HG03442 (cell line): Measurements from ENCODE around the gene LASP1NB.
"Not testable (repeated sequence)": the region's sequence is repeated elsewhere in the genome, so short reads cannot be mapped to it uniquely, and the experiment has no call there.

Source experiments
- ATAC-seq: cut with Tn5 transposase; IDR thresholded peaks from one replicate; pipeline ENCODE4 v1.9.1; 2021; ENCODE audit warnings: mild to moderate bottlenecking, moderate library complexity; ENCODE audit not compliant: unreplicated experiment

Gene LASP1NB

DNA sequence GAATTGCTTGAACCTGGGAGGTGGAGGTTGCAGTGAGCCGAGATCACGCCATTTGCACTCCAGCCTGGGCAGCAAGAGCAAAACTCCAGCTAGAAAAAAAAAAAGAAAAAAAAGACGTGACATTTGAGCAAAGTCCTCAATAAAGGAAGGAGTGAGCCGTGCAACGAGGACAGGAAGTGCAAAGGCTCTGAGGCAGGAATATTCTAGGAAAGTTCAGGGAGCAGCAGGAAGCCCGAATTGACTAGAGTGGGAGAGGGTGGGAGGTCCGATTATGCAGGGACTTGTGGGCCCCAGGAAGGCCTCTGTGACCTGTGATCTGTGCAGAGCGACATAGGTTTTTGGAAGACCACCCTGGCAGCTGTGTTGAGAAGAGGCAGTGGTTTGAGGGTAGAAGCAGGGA lies 8.6 kb upstream of the LASP1NB start:
- ATAC-seq = no peak

- ATAC-seq = no peak
Observed at GRCh38 chr17:38917259-38917658, 8.2 kb upstream of the LASP1NB start.

DNA sequence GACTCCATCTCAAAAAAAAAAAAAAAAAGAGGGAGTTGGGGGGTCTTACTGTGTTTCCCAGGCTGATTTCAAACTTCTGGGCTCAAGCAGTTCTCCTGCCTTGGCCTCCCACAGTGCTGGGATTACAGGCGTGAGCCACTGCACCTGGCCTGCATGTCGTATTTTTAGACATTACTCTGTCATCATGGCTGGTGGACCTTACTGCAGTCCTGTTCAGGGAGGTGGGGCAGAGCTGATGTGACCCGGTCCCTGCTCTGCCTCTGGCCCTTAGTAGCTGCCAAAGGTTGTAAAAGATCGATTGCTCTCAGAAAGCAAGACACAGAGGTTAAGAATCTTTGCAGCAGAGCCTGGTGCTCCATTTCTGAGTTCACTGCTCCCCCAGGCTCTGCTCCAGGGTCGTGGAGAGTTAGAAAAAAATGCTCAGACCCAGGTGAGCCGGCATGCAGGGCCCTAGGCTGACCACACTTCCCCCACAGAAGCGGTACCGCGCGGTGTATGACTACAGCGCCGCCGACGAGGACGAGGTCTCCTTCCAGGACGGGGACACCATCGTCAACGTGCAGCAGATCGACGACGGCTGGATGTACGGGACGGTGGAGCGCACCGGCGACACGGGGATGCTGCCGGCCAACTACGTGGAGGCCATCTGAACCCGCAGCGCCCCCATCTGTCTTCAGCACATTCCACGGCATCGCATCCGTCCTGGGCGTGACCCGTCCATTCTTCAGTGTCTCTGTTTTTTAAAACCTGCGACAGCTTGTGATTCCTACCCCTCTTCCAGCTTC lies 7.1 kb upstream of the LASP1NB start:
- ATAC-seq = no peak

GRCh38 chr17:38918916-38919315 lies 6.5 kb upstream of the LASP1NB start:
- no peak for ATAC-seq

- no peak for ATAC-seq
Observed at GRCh38 chr17:38919316-38920078, 5.9 kb upstream of the LASP1NB start.

DNA sequence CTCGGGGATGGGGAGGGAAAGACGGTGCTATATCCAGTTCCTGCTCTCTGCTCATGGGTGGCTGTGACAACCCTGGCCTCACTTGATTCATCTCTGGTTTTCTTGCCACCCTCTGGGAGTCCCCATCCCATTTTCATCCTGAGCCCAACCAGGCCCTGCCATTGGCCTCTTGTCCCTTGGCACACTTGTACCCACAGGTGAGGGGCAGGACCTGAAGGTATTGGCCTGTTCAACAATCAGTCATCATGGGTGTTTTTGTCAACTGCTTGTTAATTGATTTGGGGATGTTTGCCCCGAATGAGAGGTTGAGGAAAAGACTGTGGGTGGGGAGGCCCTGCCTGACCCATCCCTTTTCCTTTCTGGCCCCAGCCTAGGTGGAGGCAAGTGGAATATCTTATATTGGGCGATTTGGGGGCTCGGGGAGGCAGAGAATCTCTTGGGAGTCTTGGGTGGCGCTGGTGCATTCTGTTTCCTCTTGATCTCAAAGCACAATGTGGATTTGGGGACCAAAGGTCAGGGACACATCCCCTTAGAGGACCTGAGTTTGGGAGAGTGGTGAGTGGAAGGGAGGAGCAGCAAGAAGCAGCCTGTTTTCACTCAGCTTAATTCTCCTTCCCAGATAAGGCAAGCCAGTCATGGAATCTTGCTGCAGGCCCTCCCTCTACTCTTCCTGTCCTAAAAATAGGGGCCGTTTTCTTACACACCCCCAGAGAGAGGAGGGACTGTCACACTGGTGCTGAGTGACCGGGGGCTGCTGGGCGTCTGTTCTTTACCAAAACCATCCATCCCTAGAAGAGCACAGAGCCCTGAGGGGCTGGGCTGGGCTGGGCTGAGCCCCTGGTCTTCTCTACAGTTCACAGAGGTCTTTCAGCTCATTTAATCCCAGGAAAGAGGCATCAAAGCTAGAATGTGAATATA lies 4.8 kb upstream of the LASP1NB start:
- no peak for ATAC-seq

DNA sequence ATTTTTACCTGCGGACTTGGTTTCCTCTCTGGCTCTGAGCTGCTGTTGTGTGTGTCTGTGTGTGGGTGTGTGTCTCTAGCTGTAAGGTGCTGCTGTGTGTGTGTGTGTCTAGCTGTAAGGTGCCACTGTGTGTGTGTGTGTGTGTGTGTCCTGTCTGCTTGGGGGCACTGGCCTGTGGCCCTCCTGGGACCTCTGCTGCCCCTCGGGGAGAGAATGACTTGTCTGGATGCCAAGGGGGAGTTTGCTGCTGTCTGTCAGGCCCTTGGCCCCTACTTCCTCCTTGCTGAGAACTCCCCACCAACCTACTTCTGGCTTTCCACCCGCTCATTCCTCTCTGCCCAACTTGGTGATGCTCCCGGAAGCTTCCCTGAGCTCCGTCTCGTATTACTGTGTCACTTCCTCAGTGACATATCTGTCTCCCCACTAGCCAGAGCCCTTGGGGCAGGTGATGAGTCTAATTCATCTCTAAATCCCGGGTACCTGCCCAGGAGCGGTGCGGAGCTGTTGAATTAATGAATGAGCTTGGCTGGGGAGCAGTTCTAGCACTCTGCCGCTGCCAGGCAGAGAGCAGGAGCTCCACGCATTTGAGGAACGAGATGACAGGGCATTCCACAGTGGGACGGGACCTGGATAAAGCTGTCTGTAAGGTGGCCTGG lies 3.5 kb upstream of the LASP1NB start:
- no peak for ATAC-seq

- no peak for ATAC-seq
Observed at GRCh38 chr17:38922538-38923297, 2.7 kb upstream of the LASP1NB start.

- no peak for ATAC-seq
Observed at GRCh38 chr17:38926293-38927070, 1.1 kb downstream of the LASP1NB start.

- not testable (repeated sequence) for ATAC-seq
Observed at GRCh38 chr17:38930782-38931181, 5.4 kb downstream of the LASP1NB start.

GRCh38 chr17:38933962-38934361 lies 8.5 kb downstream of the LASP1NB start:
- not testable (repeated sequence) for ATAC-seq

DNA sequence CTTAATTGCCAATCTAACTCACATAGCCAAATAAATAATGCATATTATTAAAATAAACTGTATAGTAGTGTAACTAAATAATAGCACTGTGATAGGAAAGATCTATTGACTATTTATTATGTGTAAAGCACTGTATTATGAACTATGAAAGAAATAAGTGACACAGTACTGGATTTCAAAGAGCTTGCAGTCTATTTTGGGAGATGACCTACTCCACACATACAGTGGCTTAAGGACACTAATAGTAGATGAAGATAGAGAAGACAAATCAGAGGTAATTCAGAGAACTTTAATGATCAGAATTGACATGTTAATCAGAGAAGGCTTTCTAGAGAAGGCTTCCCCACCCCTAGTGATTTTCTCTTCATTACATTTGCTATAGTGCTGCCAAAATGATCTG lies 14.6 kb downstream of the LASP1NB start:
- no peak for ATAC-seq

DNA sequence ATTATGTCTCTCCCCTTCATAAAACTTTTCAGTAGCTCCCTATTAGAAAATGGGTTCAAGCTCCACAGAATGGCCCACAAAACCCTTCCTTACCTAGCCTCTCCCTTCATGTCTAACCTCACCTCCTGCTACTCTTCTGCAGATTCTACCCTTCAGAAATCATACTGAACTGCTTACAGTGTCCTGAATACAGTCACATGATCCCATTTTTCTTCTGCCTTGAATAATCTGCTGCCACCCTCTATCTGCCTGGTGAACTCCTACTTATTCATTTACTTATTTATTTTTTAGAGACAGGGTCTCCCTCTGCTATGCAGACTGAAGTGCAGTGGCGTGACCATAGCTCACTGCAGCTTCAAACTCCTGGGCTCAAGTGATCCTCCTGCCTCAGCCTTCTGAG lies 15.0 kb downstream of the LASP1NB start:
- no peak for ATAC-seq

- no peak for ATAC-seq
Observed at GRCh38 chr17:38942696-38943334, 17.4 kb downstream of the LASP1NB start.

- ATAC-seq = no peak
Observed at GRCh38 chr17:38943607-38944006, 18.2 kb downstream of the LASP1NB start.

DNA sequence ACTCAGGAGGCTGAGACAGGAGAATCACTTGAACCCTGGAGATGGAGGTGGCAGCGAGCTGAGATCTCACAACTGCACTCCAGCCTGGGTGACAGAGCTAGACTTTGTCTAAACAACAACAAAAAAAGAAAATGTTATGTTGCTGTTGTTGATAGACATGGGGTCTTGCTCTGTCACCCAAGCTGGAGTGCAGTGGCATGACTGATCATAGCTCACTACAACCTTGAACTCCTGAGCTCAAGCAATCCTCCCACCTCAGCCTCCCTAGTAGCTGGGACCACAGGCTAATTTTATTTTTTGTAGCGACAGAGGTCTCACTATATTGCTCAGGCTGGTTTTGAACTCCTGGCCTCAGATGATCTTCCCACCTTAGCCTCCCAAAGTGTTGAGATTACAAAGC lies 21.8 kb downstream of the LASP1NB start:
- no peak for ATAC-seq

- ATAC-seq = not testable (repeated sequence)
Observed at GRCh38 chr17:38953800-38954199, 28.4 kb downstream of the LASP1NB start.

DNA sequence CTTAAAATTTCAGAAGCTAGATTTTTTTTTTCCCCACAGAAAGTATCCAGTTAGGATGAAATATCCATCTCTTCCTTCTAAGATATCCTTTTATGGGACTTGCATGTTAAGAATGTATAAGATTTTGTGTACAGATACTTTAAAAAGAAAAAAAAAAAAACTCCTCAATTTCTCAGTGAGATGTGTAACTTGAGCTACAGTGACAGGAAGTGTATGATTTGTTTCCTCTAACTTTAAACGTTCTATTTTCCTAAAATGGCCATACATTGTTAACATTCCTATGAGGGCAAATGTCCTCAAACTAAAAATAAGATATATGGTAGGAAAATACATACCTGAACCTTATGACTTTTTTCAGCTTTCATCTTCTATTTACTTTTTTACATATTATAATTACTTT lies 32.9 kb downstream of the LASP1NB start:
- ATAC-seq = no peak

DNA sequence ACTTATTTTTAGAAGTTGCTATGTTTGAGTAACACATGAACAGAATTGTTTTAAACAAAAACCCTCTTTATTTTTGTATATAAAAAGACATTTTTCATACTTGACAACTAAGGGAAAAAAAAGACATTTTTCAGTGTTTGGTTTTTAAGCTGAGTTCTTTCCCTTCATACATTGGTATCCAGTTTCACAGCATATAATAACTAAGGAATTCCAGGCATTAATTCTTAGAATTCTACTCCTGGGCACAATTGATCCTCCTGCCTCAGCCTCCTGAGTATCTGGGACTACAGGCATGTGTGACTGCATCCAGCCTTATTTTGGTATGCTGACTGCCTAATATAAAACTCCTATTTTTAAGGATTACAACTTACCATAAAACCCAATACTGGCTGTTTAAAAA lies 33.3 kb downstream of the LASP1NB start:
- ATAC-seq = no peak
